ENCODE measurements around the gene B3GNT8.

- TF ChIP-seq GATA3 (IDR thresholded peaks at IDR 0.05; ENCODE audit: low read depth, low read length) (no peak), GATA2 (IDR thresholded peaks at IDR 0.05; ENCODE audit: low read depth, low read length) (no peak)
These were observed 25.6 kb upstream of the B3GNT8 start for GRCh38 chr19:41452584-41453275.

All from SH-SY5Y (cell line).